ENCODE data around the gene ADCY5. TPM values are rescaled to one million over a fixed set of nuclear protein-coding genes. Genes with fewer than 3 reads are reported as not detected.

ADCY5 gene
- polyA plus RNA-seq, 3 donors = not detected

DNA sequence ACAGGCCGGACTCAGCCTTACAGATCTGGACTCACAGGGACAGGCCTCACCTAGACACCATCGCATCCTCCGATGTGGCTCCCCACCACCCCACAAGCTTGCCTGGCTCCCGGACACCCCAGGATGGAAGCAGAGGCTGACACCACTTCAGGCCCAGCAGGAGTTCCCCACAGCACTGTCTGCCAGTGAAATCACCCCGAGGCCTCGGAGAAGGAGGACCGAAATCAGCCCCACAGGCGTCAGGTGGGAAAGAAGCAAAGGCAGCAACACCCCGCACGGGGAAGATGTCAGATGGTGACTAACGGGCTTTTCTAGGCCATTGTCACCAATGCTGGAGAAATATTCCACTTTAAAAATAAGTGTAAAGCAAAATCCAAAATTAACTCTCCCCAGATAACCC, 18.6 kb downstream of the ADCY5 start:
- no peak for DNase-seq
- Histone ChIP-seq H3K27me3 (ENCODE audit: control insufficient read depth in 2 of 2, insufficient read depth in 2 of 2, low read length in 2 of 2) (no peaks in the 10 kb centered on the region), H3K36me3 (replicated peaks in 1 of 2; ENCODE audit: control insufficient read depth in 1 of 2, insufficient read depth in 2 of 2, low read length in 2 of 2) (no peaks in the 10 kb centered on the region), H3K4me1 (ENCODE audit: control insufficient read depth in 1 of 2, insufficient read depth in 2 of 2, low read length in 2 of 2) (no peaks in the 10 kb centered on the region), H3K79me2 (ENCODE audit: insufficient read depth, low read length) (no peaks in the 10 kb centered on the region), H2AFZ (ENCODE audit: insufficient read depth, low read depth, low read length, poor library complexity, severe bottlenecking) (no peak overlapping the region), H4K20me1 (ENCODE audit: insufficient read depth, low read length) (no peaks in the 10 kb centered on the region), H3K27ac (ENCODE audit: low read depth in 1 of 2, low read length in 2 of 2) (no peak overlapping the region), H3K9me3 (replicated peaks in 1 of 2; ENCODE audit: control insufficient read depth in 1 of 2, insufficient read depth in 1 of 2, low read length in 2 of 2) (no peaks in the 10 kb centered on the region), H3K9ac (ENCODE audit: insufficient read depth, low read length, poor library complexity, severe bottlenecking) (no peak overlapping the region), H3K4me3 (replicated peaks in 1 of 3; ENCODE audit: low read depth in 2 of 3, low read length in 3 of 3) (no peak overlapping the region), H3K4me2 (replicated peaks; ENCODE audit: extremely low read depth, low read length, poor library complexity, severe bottlenecking) (no peak overlapping the region)
- WGBS (ENCODE audit: insufficient coverage) = 95% methylated on average over 11 of the region's 11 CpGs
- intact Hi-C loops (cut with micrococcal nuclease) = no loop called here
- Mint-ChIP-seq H3K36me3 (no peaks in the 10 kb centered on the region), H3K27ac (no peak overlapping the region), H3K4me1 (no peaks in the 10 kb centered on the region), H3K27me3 (ENCODE audit: low read depth in 3 of 3) (peaks cover 4 to 11% (median 7%) of the 10 kb centered on the region in 3 donors), H3K9me3 (peaks cover 0 to 6% (median 2%) of the 10 kb centered on the region in 7 donors), H3K4me3 (no peak overlapping the region)
- TF ChIP-seq, protein P1, sequence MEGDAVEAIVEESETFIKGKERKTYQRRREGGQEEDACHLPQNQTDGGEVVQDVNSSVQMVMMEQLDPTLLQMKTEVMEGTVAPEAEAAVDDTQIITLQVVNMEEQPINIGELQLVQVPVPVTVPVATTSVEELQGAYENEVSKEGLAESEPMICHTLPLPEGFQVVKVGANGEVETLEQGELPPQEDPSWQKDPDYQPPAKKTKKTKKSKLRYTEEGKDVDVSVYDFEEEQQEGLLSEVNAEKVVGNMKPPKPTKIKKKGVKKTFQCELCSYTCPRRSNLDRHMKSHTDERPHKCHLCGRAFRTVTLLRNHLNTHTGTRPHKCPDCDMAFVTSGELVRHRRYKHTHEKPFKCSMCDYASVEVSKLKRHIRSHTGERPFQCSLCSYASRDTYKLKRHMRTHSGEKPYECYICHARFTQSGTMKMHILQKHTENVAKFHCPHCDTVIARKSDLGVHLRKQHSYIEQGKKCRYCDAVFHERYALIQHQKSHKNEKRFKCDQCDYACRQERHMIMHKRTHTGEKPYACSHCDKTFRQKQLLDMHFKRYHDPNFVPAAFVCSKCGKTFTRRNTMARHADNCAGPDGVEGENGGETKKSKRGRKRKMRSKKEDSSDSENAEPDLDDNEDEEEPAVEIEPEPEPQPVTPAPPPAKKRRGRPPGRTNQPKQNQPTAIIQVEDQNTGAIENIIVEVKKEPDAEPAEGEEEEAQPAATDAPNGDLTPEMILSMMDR (IDR thresholded peaks at IDR 0.05) = no peak

DNA sequence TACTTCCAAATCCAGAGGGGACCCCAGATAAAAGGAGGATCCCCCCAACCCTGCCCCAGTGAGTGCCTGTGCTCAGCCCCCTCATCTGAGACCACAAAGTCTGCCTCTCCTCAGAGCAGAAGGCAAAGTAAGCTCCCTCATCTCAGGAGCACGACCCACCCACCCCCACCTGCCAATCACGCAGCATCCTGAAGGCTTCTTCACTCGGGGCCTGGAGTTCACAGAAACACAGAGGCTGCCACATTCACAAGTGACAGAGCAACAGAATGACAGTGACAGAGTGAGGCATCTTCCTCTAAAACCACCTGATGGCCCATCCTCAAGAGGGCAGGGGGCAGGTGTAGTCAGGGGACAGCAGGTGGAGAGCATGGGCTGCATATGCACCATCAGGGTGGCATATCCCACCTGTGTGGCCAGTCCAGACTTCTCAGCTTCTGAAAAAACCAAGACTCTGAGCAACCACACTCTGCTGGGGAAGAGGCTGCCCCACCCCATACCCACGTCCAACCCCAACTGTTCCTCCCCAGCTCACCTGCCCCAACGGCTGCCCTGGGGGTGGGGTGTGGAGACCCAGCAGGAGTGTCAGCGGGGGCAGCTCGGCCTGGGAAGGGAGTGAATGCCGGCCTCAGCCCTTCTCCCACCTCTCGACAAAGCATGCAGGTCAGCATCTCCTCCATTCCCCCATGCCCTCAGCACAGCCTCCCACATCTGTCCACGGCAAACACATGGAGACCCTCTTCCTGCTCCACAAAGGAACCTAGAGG, 19.3 kb downstream of the ADCY5 start:
- Histone ChIP-seq H3K36me3 (replicated peaks in 1 of 2; ENCODE audit: control insufficient read depth in 1 of 2, insufficient read depth in 2 of 2, low read length in 2 of 2) (no peaks in the 10 kb centered on the region), H3K9me3 (replicated peaks in 1 of 2; ENCODE audit: control insufficient read depth in 1 of 2, insufficient read depth in 1 of 2, low read length in 2 of 2) (no peaks in the 10 kb centered on the region), H3K9ac (ENCODE audit: insufficient read depth, low read length, poor library complexity, severe bottlenecking) (no peak overlapping the region), H3K4me3 (replicated peaks in 1 of 3; ENCODE audit: low read depth in 2 of 3, low read length in 3 of 3) (no peak overlapping the region), H2AFZ (ENCODE audit: insufficient read depth, low read depth, low read length, poor library complexity, severe bottlenecking) (no peak overlapping the region), H3K27me3 (ENCODE audit: control insufficient read depth in 2 of 2, insufficient read depth in 2 of 2, low read length in 2 of 2) (no peaks in the 10 kb centered on the region), H3K4me1 (ENCODE audit: control insufficient read depth in 1 of 2, insufficient read depth in 2 of 2, low read length in 2 of 2) (no peaks in the 10 kb centered on the region), H4K20me1 (ENCODE audit: insufficient read depth, low read length) (no peaks in the 10 kb centered on the region), H3K27ac (ENCODE audit: low read depth in 1 of 2, low read length in 2 of 2) (no peak overlapping the region), H3K4me2 (replicated peaks; ENCODE audit: extremely low read depth, low read length, poor library complexity, severe bottlenecking) (no peak overlapping the region), H3K79me2 (ENCODE audit: insufficient read depth, low read length) (no peaks in the 10 kb centered on the region)
- 100% methylated on average over 2 of the region's 10 CpGs for WGBS (ENCODE audit: insufficient coverage)
- H3K27me3 Mint-ChIP-seq (ENCODE audit: low read depth in 3 of 3) = peaks cover 4 to 8% (median 7%) of the 10 kb centered on the region in 3 donors
- H3K27ac Mint-ChIP-seq = no peak overlapping the region
- no peaks in the 10 kb centered on the region for H3K36me3 Mint-ChIP-seq
- TF ChIP-seq, protein P1 (IDR thresholded peaks at IDR 0.05) = no peak
- peaks cover 0 to 6% (median 2%) of the 10 kb centered on the region in 7 donors for H3K9me3 Mint-ChIP-seq
- H3K4me1 Mint-ChIP-seq = no peaks in the 10 kb centered on the region
- no peak for DNase-seq
- intact Hi-C loops (cut with micrococcal nuclease) = no loop called here
- no peak overlapping the region for H3K4me3 Mint-ChIP-seq

All from CD14-positive monocyte (primary cell).